ENCODE measurements around the gene PEX11G.

Gene PEX11G

GRCh38 chr19:7521551-7522071, 32.8 kb upstream of the PEX11G start:
- DNase-seq, result no peak

GRCh38 chr19:7520131-7521051, 31.6 kb upstream of the PEX11G start:
- no peak for DNase-seq

- DNase-seq, result no peak
Measured at GRCh38 chr19:7519361-7520130, 30.7 kb upstream of the PEX11G start.

- no peak for DNase-seq
Measured at GRCh38 chr19:7516878-7517277, 28.0 kb upstream of the PEX11G start.

- no peak for DNase-seq
Measured at GRCh38 chr19:7516333-7516732, 27.5 kb upstream of the PEX11G start.

- DNase-seq, result peak; percentile 57
Measured at GRCh38 chr19:7515645-7516151, 26.9 kb upstream of the PEX11G start, which contains the start of gene ZNF358. ZNF358 (plus strand) TSS chr19:7516103; CDS start chr19:7519243, 3,140 bp downstream.

- no peak for DNase-seq
Measured at GRCh38 chr19:7515110-7515644, 26.3 kb upstream of the PEX11G start.

GRCh38 chr19:7513809-7514642, 25.2 kb upstream of the PEX11G start:
- DNase-seq, result no peak

GRCh38 chr19:7512400-7512851, 23.6 kb upstream of the PEX11G start:
- no peak for DNase-seq

GRCh38 chr19:7509625-7510024, 20.8 kb upstream of the PEX11G start:
- no peak for DNase-seq

GRCh38 chr19:7507884-7508283, 19.0 kb upstream of the PEX11G start:
- no peak for DNase-seq

- peak; percentile 26 for DNase-seq
Measured at GRCh38 chr19:7506385-7507328, 17.8 kb upstream of the PEX11G start.

GRCh38 chr19:7505682-7506384, 17.0 kb upstream of the PEX11G start:
- DNase-seq, result peak; percentile 66

- DNase-seq, result peak; percentile 79
Measured at GRCh38 chr19:7505288-7505681, 16.4 kb upstream of the PEX11G start.

GRCh38 chr19:7504684-7505083, 15.8 kb upstream of the PEX11G start:
- DNase-seq, result no peak

- no peak for DNase-seq
Measured at GRCh38 chr19:7502552-7502951, 13.7 kb upstream of the PEX11G start.

GRCh38 chr19:7500811-7501450, 12.1 kb upstream of the PEX11G start:
- DNase-seq, result peak; percentile 66

- no peak for DNase-seq
Measured at GRCh38 chr19:7497292-7497691, 8.5 kb upstream of the PEX11G start.

GRCh38 chr19:7494416-7495098, 5.7 kb upstream of the PEX11G start:
- no peak for DNase-seq

All from DMS79 (cell line).